Measurements from ENCODE around the gene LEP.
"Not testable (repeated sequence)": the region's sequence is repeated elsewhere in the genome, so short reads cannot be mapped to it uniquely, and the experiment has no call there.

The LEP gene

DNA sequence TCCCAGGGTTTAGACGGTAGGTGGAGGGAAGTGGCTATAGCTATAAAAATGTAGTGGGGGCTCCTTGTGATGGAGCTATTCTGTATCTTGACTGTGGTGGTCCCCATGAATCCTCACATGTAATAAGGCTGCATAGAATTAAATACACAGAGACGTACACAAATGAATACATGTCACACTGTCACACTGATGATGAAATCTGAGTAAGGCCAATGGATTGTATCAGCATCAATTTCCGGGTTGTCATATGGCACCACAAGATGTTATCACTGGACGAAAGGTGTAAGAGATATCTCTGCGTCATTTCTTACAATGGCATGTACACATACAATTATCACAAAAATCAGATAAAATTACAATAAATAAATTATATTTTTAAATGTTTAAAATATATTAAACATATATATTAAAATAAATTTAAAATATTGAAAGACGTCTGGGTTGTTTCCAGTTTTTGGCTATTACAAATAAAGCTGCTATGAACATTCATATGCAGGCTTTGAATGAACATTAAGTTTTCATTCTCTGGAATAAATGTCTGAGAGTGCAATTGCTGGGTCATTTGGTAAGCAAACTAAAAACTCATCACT is 38.1 kb downstream of the LEP start:
- Histone ChIP-seq H3K4me1 (ENCODE audit: control insufficient read depth, low read length) (no peaks in the 10 kb centered on the region), H3K9me3 (ENCODE audit: control insufficient read depth, insufficient read depth, low read length) (no peaks in the 10 kb centered on the region), H3K27me3 (ENCODE audit: control insufficient read depth, low read length) (no peaks in the 10 kb centered on the region), H3K9me2 (replicated peaks; ENCODE audit: control insufficient read depth, low read length) (no peaks in the 10 kb centered on the region), H3F3A (ENCODE audit: control insufficient read depth, insufficient read depth) (no peaks in the 10 kb centered on the region), H3K4me2 (ENCODE audit: low read length) (no peak overlapping the region), H3K4me3 (ENCODE audit: low read length) (no peak overlapping the region), H3K36me3 (ENCODE audit: control insufficient read depth, low read length) (no peaks in the 10 kb centered on the region), H3K79me2 (ENCODE audit: control insufficient read depth, low read length) (no peaks in the 10 kb centered on the region), H3K27ac (ENCODE audit: low read depth, low read length) (no peak overlapping the region), H4K20me1 (ENCODE audit: control insufficient read depth, insufficient read depth, low read depth, low read length) (no peaks in the 10 kb centered on the region)
- TF ChIP-seq, protein P1, sequence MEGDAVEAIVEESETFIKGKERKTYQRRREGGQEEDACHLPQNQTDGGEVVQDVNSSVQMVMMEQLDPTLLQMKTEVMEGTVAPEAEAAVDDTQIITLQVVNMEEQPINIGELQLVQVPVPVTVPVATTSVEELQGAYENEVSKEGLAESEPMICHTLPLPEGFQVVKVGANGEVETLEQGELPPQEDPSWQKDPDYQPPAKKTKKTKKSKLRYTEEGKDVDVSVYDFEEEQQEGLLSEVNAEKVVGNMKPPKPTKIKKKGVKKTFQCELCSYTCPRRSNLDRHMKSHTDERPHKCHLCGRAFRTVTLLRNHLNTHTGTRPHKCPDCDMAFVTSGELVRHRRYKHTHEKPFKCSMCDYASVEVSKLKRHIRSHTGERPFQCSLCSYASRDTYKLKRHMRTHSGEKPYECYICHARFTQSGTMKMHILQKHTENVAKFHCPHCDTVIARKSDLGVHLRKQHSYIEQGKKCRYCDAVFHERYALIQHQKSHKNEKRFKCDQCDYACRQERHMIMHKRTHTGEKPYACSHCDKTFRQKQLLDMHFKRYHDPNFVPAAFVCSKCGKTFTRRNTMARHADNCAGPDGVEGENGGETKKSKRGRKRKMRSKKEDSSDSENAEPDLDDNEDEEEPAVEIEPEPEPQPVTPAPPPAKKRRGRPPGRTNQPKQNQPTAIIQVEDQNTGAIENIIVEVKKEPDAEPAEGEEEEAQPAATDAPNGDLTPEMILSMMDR (IDR thresholded peaks at IDR 0.05; ENCODE audit: low read depth, low read length, poor library complexity, severe bottlenecking) = no peak
- no peak for TF ChIP-seq EZH2phosphoT487 (IDR thresholded peaks at IDR 0.05; ENCODE audit: borderline replicate concordance, low read length)

DNA sequence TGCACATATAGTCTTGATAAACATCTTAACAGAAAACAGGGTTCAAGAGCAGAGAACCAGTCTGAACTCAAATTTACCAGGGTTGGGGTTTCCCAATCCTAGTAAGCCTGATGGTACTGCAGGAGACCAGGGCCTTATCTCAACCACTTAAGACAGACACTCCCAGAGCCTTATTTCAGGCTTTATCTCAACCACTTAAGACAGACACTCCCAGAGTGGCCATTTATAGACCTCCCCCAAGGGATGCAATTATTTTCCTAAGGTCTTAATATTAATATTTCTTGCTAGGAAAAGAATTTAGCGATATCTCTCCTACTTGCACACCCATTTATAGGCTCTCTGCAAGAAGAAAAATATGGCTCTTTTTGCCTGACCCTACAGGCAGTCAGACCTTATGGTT is 39.4 kb downstream of the LEP start:
- H3K9me3 ChIP-seq (ENCODE audit: control insufficient read depth, insufficient read depth, low read length); H3K27ac ChIP-seq (ENCODE audit: low read depth, low read length); H4K20me1 ChIP-seq (ENCODE audit: control insufficient read depth, insufficient read depth, low read depth, low read length); H3K36me3 ChIP-seq (ENCODE audit: control insufficient read depth, low read length); H3K79me2 ChIP-seq (ENCODE audit: control insufficient read depth, low read length); H3K9me2 ChIP-seq (replicated peaks; ENCODE audit: control insufficient read depth, low read length); H3K27me3 ChIP-seq (ENCODE audit: control insufficient read depth, low read length); H3K4me2 ChIP-seq (ENCODE audit: low read length); H3K4me1 ChIP-seq (ENCODE audit: control insufficient read depth, low read length); H3F3A ChIP-seq (ENCODE audit: control insufficient read depth, insufficient read depth); H3K4me3 ChIP-seq (ENCODE audit: low read length): not testable (repeated sequence)

DNA sequence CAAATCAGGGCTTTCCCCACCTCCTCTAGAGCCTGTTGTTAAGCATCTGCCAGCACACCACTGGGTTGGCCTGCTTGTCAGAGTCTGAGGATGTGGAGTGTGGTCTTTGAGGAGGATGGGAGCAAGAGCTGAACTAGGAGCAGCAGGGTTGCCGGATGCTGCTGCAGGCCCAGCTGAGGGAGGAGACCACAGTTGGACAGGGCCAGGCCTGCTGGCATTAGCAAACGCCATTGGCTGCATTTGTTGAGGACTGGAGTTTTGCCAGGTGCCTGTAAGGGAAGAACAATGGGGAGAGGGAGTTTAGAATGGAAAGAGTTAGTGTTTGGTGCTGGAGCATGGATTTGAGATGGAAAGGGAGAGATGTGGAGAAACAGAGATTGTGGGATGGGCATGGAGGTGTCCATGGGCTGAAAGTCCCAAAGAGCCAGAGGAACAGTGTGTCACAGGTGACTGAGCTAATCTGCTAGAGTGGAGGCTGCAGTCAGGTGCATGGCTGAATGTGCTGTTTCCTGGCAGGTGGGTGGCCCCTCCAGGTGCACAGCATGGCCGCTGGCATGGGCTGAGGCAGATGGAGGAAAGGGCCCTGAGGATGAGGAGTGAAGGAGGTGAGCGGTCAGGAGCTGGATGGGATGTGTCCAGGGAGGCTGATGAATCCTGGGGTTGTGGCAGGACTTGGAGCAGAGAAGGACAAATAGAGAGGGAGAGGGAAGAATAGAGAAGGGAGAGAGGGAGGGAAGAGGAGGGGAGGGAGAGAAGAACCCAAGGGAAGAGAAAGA is 40.7 kb downstream of the LEP start:
- no peaks in the 10 kb centered on the region for H3K9me2 ChIP-seq (replicated peaks; ENCODE audit: control insufficient read depth, low read length)
- TF ChIP-seq EZH2phosphoT487 (IDR thresholded peaks at IDR 0.05; ENCODE audit: borderline replicate concordance, low read length) = no peak
- TF ChIP-seq, protein P1 (IDR thresholded peaks at IDR 0.05; ENCODE audit: low read depth, low read length, poor library complexity, severe bottlenecking) = no peak

DNA sequence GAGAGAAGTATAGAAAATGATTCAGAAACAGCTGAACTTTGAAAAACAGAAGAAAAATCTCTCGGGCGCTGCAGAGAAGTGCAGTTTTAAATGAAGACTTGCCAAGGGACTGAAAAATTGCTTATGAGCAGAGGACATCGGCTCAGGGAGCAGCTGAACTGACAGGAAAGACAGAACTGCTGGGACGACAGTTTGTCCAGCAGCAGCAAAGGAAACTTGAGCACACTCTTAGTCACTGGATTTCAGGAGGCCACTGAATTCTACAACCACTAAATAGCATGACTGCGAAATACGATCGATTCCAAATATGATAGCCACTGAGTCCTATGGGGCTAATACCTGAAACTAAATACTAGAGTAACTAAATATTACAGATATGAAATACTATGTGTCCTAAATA is 43.0 kb downstream of the LEP start:
- H3K36me3 ChIP-seq (ENCODE audit: control insufficient read depth, low read length) = no peaks in the 10 kb centered on the region
- no peaks in the 10 kb centered on the region for H3K4me1 ChIP-seq (ENCODE audit: control insufficient read depth, low read length)
- no peaks in the 10 kb centered on the region for H3K79me2 ChIP-seq (ENCODE audit: control insufficient read depth, low read length)
- no peaks in the 10 kb centered on the region for H4K20me1 ChIP-seq (ENCODE audit: control insufficient read depth, insufficient read depth, low read depth, low read length)
- H3K9me2 ChIP-seq (replicated peaks; ENCODE audit: control insufficient read depth, low read length) = no peaks in the 10 kb centered on the region
- H3K9me3 ChIP-seq (ENCODE audit: control insufficient read depth, insufficient read depth, low read length) = no peaks in the 10 kb centered on the region
- H3K27me3 ChIP-seq (ENCODE audit: control insufficient read depth, low read length) = no peaks in the 10 kb centered on the region
- H3F3A ChIP-seq (ENCODE audit: control insufficient read depth, insufficient read depth) = no peaks in the 10 kb centered on the region
- TF ChIP-seq EZH2phosphoT487 (IDR thresholded peaks at IDR 0.05; ENCODE audit: borderline replicate concordance, low read length) = no peak
- TF ChIP-seq, protein P1 (IDR thresholded peaks at IDR 0.05; ENCODE audit: low read depth, low read length, poor library complexity, severe bottlenecking) = no peak
- H3K4me2 ChIP-seq (ENCODE audit: low read length) = no peak overlapping the region
- H3K27ac ChIP-seq (ENCODE audit: low read depth, low read length) = no peak overlapping the region
- no peak overlapping the region for H3K4me3 ChIP-seq (ENCODE audit: low read length)

More for the DNA sequence above, 40.7 kb downstream of the LEP start:
- Histone ChIP-seq H3K36me3 (ENCODE audit: control insufficient read depth, low read length) (no peaks in the 10 kb centered on the region), H3K4me3 (ENCODE audit: low read length) (no peak overlapping the region), H3K27me3 (ENCODE audit: control insufficient read depth, low read length) (no peaks in the 10 kb centered on the region), H4K20me1 (ENCODE audit: control insufficient read depth, insufficient read depth, low read depth, low read length) (no peaks in the 10 kb centered on the region), H3K9me3 (ENCODE audit: control insufficient read depth, insufficient read depth, low read length) (no peaks in the 10 kb centered on the region), H3K79me2 (ENCODE audit: control insufficient read depth, low read length) (no peaks in the 10 kb centered on the region), H3F3A (ENCODE audit: control insufficient read depth, insufficient read depth) (no peaks in the 10 kb centered on the region), H3K4me2 (ENCODE audit: low read length) (no peak overlapping the region), H3K27ac (ENCODE audit: low read depth, low read length) (no peak overlapping the region), H3K4me1 (ENCODE audit: control insufficient read depth, low read length) (no peaks in the 10 kb centered on the region)

Data from DOHH2 (cell line).